Immature natural killer cell (primary cell): ENCODE measurements around the gene TNP2. TPM values are rescaled to one million over a fixed set of nuclear protein-coding genes. Genes with fewer than 3 reads are reported as not detected.
"Not testable (repeated sequence)": the region's sequence is repeated elsewhere in the genome, so short reads cannot be mapped to it uniquely, and the experiment has no call there.

Experiments
- DNase-seq, 3 donors: peaks; one replicate each; pipeline ENCODE4 v3.0.0; 2022; ENCODE audit warnings: mixed read lengths in 1 of 3
- H3K27ac Mint-ChIP-seq, 6 donors: one replicate each; pipeline ENCODE4 v1.8.0; 2020; ENCODE audit warnings: mixed read lengths in 6 of 6, mild to moderate bottlenecking in 5 of 6, inconsistent platforms in 4 of 6, moderate library complexity in 3 of 6
- H3K27me3 Mint-ChIP-seq, 3 donors: one replicate each; pipeline ENCODE4 v1.8.0; 2020 to 2021; ENCODE audit warnings: low read depth in 3 of 3, mild to moderate bottlenecking in 3 of 3, mixed read lengths in 3 of 3, moderate library complexity in 3 of 3, inconsistent platforms in 1 of 3
- H3K36me3 Mint-ChIP-seq, 3 donors: one replicate each; pipeline ENCODE4 v1.8.0; 2020; ENCODE audit warnings: mixed read lengths in 3 of 3, inconsistent platforms in 2 of 3, mild to moderate bottlenecking in 2 of 3
- H3K4me1 Mint-ChIP-seq, 2 donors: one replicate each; pipeline ENCODE4 v1.8.0; 2020; ENCODE audit warnings: inconsistent platforms in 2 of 2, mild to moderate bottlenecking in 2 of 2, mixed read lengths in 2 of 2, moderate library complexity in 1 of 2
- H3K4me3 Mint-ChIP-seq, 5 donors: one replicate each; pipeline ENCODE4 v1.8.0; 2020; ENCODE audit warnings: mild to moderate bottlenecking in 5 of 5, mixed read lengths in 5 of 5, inconsistent platforms in 3 of 5, moderate library complexity in 3 of 5
- H3K9me3 Mint-ChIP-seq, 6 donors: one replicate each; pipeline ENCODE4 v1.8.0; 2020; ENCODE audit warnings: mild to moderate bottlenecking in 6 of 6, mixed read lengths in 6 of 6, inconsistent platforms in 4 of 6, moderate library complexity in 3 of 6
- polyA plus RNA-seq, 3 donors: library from polyadenylated mRNA; unstranded; fragments of 300-500 nt; fragmentation: Illumina TruSeq; gene quantifications; one replicate each; pipeline ENCODE4 v1.2.3, GENCODE V29; 2021

Gene TNP2
- polyA plus RNA-seq, 3 donors from 2014 or later, result not detected

GRCh38 chr16:11296706-11297491 lies 27.8 kb upstream of the TNP2 start:
- H3K27ac Mint-ChIP-seq, result peak overlapping the region in 1 of 6 donors; percentile 3
- H3K27me3 Mint-ChIP-seq, result peaks cover 25 to 39% (median 27%) of the 10 kb centered on the region in 3 donors
- DNase-seq, result no peak
- no peaks in the 10 kb centered on the region for H3K9me3 Mint-ChIP-seq
- no peaks in the 10 kb centered on the region for H3K36me3 Mint-ChIP-seq
- peak overlapping the region; percentile 67 to 81 (median 74) for H3K4me3 Mint-ChIP-seq
- H3K4me1 Mint-ChIP-seq, result peaks cover 19 to 20% of the 10 kb centered on the region in 2 donors

- Mint-ChIP-seq H3K36me3 (no peaks in the 10 kb centered on the region), H3K27ac (no peak overlapping the region), H3K9me3 (no peaks in the 10 kb centered on the region), H3K4me3 (peak overlapping the region in 1 of 5 donors; percentile 10), H3K27me3 (peaks cover 29 to 44% (median 31%) of the 10 kb centered on the region in 3 donors), H3K4me1 (peaks cover 19 to 20% of the 10 kb centered on the region in 2 donors)
- DNase-seq, result no peak
Observed at GRCh38 chr16:11296351-11296705, 27.2 kb upstream of the TNP2 start.

- Mint-ChIP-seq H3K4me3 (no peak overlapping the region), H3K9me3 (no peaks in the 10 kb centered on the region), H3K27me3 (peaks cover 27 to 43% (median 35%) of the 10 kb centered on the region in 3 donors), H3K27ac (no peak overlapping the region), H3K4me1 (peaks cover 19 to 20% of the 10 kb centered on the region in 2 donors), H3K36me3 (no peaks in the 10 kb centered on the region)
- DNase-seq, result no peak
Observed at GRCh38 chr16:11295672-11296071, 26.5 kb upstream of the TNP2 start.

- Mint-ChIP-seq H3K27me3 (peaks cover 23 to 46% (median 32%) of the 10 kb centered on the region in 3 donors), H3K4me1 (peaks cover 10 to 11% of the 10 kb centered on the region in 2 donors), H3K9me3 (peaks cover 0 to 2% (median 0%) of the 10 kb centered on the region in 6 donors), H3K36me3 (peaks cover 0 to 4% (median 0%) of the 10 kb centered on the region in 3 donors), H3K4me3 (no peak overlapping the region), H3K27ac (no peak overlapping the region)
- no peak for DNase-seq
Observed at GRCh38 chr16:11292076-11292748, 23.1 kb upstream of the TNP2 start.

GRCh38 chr16:11291091-11291703 lies 22.1 kb upstream of the TNP2 start:
- peaks cover 21 to 41% (median 31%) of the 10 kb centered on the region in 3 donors for H3K27me3 Mint-ChIP-seq
- peaks cover 0 to 1% of the 10 kb centered on the region in 2 donors for H3K4me1 Mint-ChIP-seq
- no peak overlapping the region for H3K4me3 Mint-ChIP-seq
- DNase-seq, result no peak
- peaks cover 0 to 4% (median 0%) of the 10 kb centered on the region in 3 donors for H3K36me3 Mint-ChIP-seq
- peaks cover 0 to 2% (median 0%) of the 10 kb centered on the region in 6 donors for H3K9me3 Mint-ChIP-seq
- no peak overlapping the region for H3K27ac Mint-ChIP-seq

- H3K9me3 Mint-ChIP-seq, result peaks cover 0 to 2% (median 0%) of the 10 kb centered on the region in 6 donors
- no peak for DNase-seq
- H3K4me3 Mint-ChIP-seq, result no peak overlapping the region
- no peaks in the 10 kb centered on the region for H3K4me1 Mint-ChIP-seq
- H3K27me3 Mint-ChIP-seq, result peaks cover 21 to 44% (median 32%) of the 10 kb centered on the region in 3 donors
- H3K27ac Mint-ChIP-seq, result no peak overlapping the region
- peaks cover 0 to 4% (median 0%) of the 10 kb centered on the region in 3 donors for H3K36me3 Mint-ChIP-seq
Observed at GRCh38 chr16:11290102-11290893, 21.2 kb upstream of the TNP2 start.

- H3K36me3 Mint-ChIP-seq, DNase-seq, H3K9me3 Mint-ChIP-seq, H3K27ac Mint-ChIP-seq, H3K4me1 Mint-ChIP-seq, H3K4me3 Mint-ChIP-seq: not testable (repeated sequence)
- H3K27me3 Mint-ChIP-seq, result peaks cover 21 to 40% (median 30%) of the 10 kb centered on the region in 3 donors
Observed at GRCh38 chr16:11289696-11290095, 20.6 kb upstream of the TNP2 start.

- no peak overlapping the region for H3K4me3 Mint-ChIP-seq
- H3K27me3 Mint-ChIP-seq, result peaks cover 20 to 40% (median 29%) of the 10 kb centered on the region in 3 donors
- DNase-seq, result no peak
- H3K9me3 Mint-ChIP-seq, result peaks cover 0 to 2% (median 0%) of the 10 kb centered on the region in 6 donors
- no peaks in the 10 kb centered on the region for H3K4me1 Mint-ChIP-seq
- H3K27ac Mint-ChIP-seq, result no peak overlapping the region
- peaks cover 0 to 4% (median 0%) of the 10 kb centered on the region in 3 donors for H3K36me3 Mint-ChIP-seq
Observed at GRCh38 chr16:11289202-11289601, 20.1 kb upstream of the TNP2 start.

GRCh38 chr16:11285842-11286241 lies 16.7 kb upstream of the TNP2 start:
- Mint-ChIP-seq H3K9me3 (peaks cover 0 to 2% (median 0%) of the 10 kb centered on the region in 6 donors), H3K4me3 (no peak overlapping the region), H3K27ac (no peak overlapping the region), H3K27me3 (peaks cover 9 to 23% (median 14%) of the 10 kb centered on the region in 3 donors), H3K4me1 (no peaks in the 10 kb centered on the region), H3K36me3 (peaks cover 0 to 4% (median 0%) of the 10 kb centered on the region in 3 donors)
- DNase-seq, result no peak

- Mint-ChIP-seq H3K27ac (no peak overlapping the region), H3K27me3 (peaks cover 7 to 18% (median 17%) of the 10 kb centered on the region in 3 donors), H3K9me3 (no peaks in the 10 kb centered on the region), H3K36me3 (no peaks in the 10 kb centered on the region), H3K4me3 (no peak overlapping the region), H3K4me1 (no peaks in the 10 kb centered on the region)
- DNase-seq, result no peak
Observed at GRCh38 chr16:11283820-11284248, 14.7 kb upstream of the TNP2 start.

- H3K4me3 Mint-ChIP-seq, result no peak within 1 kb of the TSS
- peaks cover 7 to 18% (median 13%) of the 10 kb centered on the region in 3 donors for H3K27me3 Mint-ChIP-seq
- no peak for DNase-seq
- H3K27ac Mint-ChIP-seq, result no peak within 1 kb of the TSS
- no peaks in the 10 kb centered on the region for H3K4me1 Mint-ChIP-seq
- no peaks in the 10 kb centered on the region for H3K9me3 Mint-ChIP-seq
- H3K36me3 Mint-ChIP-seq, result no peaks in the 10 kb centered on the region
Observed at GRCh38 chr16:11280616-11281522, 11.7 kb upstream of the TNP2 start, which contains the start of gene PRM1. Gene PRM1, minus strand, starts transcription at chr16:11281330. Its CDS starts 92 bp downstream, at chr16:11281238.
